GM21529 (cell line): ENCODE measurements around the gene ASIP.
"Not testable (repeated sequence)": the region's sequence is repeated elsewhere in the genome, so short reads cannot be mapped to it uniquely, and the experiment has no call there.

Source experiments
- ATAC-seq: cut with Tn5 transposase; IDR thresholded peaks from one replicate; pipeline ENCODE4 v1.9.1; 2021; ENCODE audit not compliant: unreplicated experiment

The ASIP gene

DNA sequence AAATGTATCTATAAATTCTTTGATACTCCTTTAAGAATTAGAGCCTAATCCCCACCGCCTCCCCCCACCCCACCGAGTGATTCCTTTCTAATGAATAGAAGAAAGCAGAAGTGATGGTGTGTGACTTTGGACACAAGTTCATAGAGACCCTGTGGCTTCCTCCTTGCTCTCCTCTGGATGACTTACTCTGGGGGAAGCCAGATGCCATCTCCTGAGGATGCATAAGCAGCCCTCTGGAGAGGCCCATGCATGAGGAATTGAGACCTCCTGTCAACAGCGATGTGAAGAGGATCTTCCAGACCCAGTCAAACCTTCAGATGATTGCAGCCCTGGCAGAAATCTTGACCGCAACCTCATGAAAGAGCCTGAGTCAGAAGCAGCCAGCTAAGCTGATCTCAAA, 40.8 kb downstream of the ASIP start:
- no peak for ATAC-seq

GRCh38 chr20:34283844-34284243, 42.6 kb downstream of the ASIP start:
- no peak for ATAC-seq

DNA sequence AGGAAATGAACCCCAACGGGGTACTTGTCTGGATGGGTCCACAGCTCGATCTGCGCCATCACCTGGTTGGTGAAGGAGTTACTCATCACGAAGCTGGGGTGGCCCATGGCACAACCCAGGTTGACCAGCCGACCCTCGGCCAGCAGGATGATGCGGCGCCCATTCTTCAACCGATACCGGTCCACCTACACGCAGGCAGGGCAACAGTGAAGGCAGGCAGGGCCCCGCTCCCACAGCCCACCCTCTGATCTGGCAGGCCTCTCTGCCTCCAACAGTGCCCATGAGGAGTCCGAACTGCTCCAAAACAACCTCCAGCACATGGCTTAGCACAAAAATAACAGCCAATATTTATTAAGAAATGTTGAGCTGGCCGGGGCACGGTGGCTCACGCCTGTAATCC, 44.2 kb downstream of the ASIP start:
- ATAC-seq: no peak

GRCh38 chr20:34287500-34287899, 46.3 kb downstream of the ASIP start:
- ATAC-seq: not testable (repeated sequence)

DNA sequence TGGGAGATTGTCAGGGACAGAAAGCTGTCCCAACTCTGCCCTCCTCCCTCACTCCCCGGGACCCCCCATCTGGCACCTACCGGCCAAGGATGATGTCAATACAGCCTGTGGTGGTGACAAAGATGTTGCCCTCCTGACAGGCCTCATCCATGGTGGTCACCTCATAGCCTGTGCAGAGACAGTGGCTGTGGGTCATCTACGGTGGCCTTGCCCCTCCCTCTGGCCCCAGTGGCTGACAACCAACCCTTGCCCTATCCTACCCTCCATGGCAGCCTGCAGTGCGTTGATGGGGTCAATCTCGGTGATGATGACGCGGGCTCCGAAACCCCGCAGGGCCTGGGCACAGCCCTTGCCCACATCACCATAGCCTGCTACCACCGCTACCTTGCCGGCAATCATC, 49.2 kb downstream of the ASIP start:
- no peak for ATAC-seq

- no peak for ATAC-seq
Measured at GRCh38 chr20:34292496-34292895, 51.3 kb downstream of the ASIP start.

DNA sequence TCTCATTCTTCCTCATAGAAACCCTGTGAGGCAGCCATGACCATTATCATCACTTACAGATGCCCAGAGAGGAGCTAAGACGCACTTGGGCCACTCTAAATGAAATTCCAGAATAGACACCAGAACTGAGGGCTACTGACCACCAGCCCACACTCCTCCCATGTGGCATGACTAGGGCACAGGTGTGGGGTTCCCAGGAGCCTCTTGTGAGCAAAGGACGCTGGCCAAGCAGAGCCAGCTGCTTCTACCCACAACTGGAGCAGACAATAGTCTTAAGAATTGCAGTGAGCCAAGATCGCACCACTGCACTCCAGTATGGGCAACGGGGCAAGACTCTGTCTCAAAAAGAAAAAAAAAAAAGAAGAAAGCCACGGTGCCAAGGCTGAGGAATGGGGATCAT, 51.9 kb downstream of the ASIP start:
- ATAC-seq: no peak

GRCh38 chr20:34293589-34293988, 52.4 kb downstream of the ASIP start:
- no peak for ATAC-seq

DNA sequence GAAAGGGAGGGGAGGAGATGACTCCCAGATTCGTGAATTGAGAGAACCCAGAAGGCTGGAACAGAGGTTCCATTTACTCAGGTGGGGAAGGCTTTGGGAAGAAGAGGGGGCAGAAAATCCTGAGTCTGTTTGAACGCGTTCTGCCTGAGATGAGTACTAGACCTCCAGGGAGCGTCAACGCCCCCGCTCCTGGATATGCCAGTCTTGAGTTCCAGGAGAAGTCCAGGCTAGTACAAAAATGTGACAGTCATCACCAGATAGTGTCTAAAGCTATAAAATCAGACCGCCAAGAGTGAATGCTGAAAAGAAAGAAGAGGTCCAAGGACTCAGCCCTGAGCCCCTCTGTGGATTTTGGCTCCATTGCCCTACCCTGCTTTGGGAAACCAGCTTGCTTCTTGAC, 53.3 kb downstream of the ASIP start:
- no peak for ATAC-seq

DNA sequence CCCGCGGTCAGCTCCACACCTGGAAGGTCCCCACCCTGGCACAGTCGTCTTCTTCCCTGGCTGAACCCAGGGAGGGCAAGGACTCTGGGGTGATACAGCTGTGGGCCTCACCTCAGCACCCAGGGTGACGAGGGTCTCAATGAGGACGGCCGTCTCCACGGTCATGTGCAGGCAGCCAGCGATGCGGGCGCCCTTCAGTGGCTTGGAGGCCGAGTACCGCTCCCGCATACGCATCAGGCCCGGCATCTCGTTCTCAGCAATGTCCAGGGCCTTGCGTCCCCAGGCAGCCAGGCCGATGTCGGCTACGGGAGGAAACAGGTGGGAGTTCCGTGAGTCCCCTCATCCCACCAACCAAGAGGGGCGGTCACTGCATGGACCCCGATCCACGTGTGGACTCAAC, 54.1 kb downstream of the ASIP start:
- no peak for ATAC-seq

GRCh38 chr20:34296468-34296867, 55.2 kb downstream of the ASIP start:
- no peak for ATAC-seq

- not testable (repeated sequence) for ATAC-seq
Measured at GRCh38 chr20:34298294-34298784, 57.1 kb downstream of the ASIP start.

DNA sequence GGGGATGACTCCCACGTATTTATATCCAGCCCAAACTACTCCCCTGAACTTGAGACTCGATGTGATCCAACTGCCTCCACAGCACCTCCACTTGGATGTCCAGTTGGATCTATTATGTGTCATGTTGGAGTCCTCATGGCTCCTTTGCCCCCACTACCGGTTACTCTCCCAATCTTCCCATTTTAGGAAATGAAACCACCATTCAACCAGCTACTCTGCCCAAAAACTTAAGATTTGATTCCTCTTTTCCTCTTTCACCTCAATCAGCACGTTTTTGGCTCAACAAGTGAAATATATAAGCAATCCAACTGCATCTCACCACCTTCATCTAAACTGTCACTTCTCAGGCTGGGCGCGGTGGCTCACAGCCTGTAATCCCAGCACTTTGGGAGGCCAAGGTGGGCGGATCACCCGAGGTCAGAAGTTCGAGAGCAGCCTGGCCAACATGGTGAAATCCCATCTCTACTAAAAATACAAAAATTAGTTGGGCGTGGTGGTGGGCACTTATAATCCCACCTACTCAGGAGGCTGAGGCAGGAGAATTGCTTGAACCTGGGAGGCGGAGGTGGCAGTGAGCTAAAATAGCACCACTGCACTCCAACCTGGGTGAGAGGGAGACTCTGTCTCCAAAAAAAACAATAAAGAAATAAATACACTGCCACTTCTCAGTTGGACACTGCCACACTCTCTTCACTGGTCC, 58.5 kb downstream of the ASIP start:
- no peak for ATAC-seq

- no peak for ATAC-seq
Measured at GRCh38 chr20:34300256-34300806, 59.1 kb downstream of the ASIP start.

DNA sequence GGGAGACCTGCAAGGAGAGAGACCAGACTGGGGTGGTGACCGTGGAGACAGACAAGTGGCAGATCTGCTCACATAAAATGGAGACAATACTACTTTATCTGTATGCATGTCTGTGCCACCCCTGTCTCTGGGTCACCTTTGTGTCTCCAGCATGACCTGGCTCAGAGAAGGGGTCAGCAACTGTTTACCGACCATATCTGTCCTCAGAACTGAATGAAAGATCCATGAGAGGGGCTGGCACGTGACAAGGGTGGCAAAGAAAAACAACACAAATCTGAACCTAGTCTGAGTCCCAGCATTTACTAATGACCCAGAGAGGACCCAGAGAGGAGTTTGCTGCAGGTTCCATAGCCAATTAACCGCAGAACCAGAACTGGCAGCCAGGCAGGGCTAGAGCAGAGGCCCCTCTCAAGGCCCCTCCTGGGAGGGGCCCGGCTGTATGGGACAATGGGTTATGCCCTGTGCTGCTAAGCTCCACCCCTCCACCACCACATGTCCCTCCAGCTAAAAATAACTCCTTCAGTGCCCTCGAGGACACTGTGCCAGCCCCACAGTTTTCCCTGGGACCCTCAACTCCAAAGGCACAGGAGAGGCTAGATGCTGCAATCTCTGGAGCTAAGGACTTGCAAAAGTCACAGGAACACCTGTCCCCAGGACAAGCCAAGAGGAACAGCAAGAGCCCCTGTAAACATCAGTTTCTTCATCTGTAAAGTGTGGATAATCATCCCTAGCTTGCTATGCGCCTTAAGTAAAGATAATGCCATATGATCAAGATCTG, 59.8 kb downstream of the ASIP start:
- no peak for ATAC-seq

DNA sequence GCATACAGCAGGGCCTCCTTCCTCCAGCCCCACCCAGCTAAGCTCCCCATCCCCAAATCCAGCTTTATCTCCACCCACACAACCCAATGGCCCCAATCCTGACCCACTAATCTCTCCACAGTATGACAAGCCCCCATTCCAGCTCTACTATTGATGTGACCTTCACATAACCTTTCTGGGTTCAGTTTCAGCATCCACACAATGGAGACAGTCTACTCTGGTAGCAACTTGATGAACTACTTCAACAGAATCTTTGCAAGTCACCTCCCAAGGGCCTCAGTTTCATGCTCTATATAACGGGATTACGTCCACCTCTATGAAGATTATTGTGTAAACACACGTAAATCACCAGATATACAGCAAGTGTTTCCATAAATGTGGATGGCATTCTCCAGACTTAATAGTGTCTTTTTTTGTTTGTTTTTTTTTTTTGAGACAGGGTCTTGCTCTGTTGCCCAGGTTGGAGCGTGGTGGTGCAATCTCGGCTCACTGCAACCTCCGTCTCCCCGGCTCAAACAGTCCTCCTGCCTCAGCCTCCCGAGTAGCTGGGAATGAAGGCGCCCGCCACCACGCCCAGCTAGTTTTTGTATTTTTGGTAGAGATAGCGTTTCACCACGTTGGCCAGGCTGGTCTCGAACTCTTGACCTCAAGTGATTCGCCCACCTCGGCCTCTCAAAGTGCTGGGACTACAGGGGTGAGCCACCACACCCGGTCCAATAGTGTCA, 60.5 kb downstream of the ASIP start:
- ATAC-seq: no peak

- no peak for ATAC-seq
Measured at GRCh38 chr20:34302312-34302722, 61.1 kb downstream of the ASIP start.

- ATAC-seq: peak; percentile 90
Measured at GRCh38 chr20:34302723-34303533, 61.7 kb downstream of the ASIP start, which contains the start of gene AHCY. TSS of gene AHCY (minus strand) at chr20:34303355. CDS start at chr20:34303270, 85 bp downstream.

- no peak for ATAC-seq
Measured at GRCh38 chr20:34305333-34306230, 64.4 kb downstream of the ASIP start.
